Measurements from ENCODE around the gene TMEM234. TPM values are rescaled to one million over a fixed set of nuclear protein-coding genes. Genes with fewer than 3 reads are reported as not detected.

TMEM234 gene
- total RNA-seq = 12.8 and 17.8 TPM in 2 replicates

GRCh38 chr1:32221980-32222755 is at the start of gene TMEM234, which contains the start of gene EIF3I:
TMEM234 (minus strand) TSS chr1:32222353; CDS start chr1:32222322, 31 bp downstream.
EIF3I (plus strand) TSS chr1:32222407; CDS start chr1:32222442, 35 bp downstream.

GRCh38 chr1:32250893-32251716 is 29.0 kb upstream of the TMEM234 start, which contains the start of gene LCK:
LCK (plus strand) TSS chr1:32251265; CDS start chr1:32274330, 23,065 bp downstream.

GRCh38 chr1:32246888-32247273 is 24.7 kb upstream of the TMEM234 start, which contains the start of gene FAM167B:
FAM167B (plus strand) TSS chr1:32247222; CDS start chr1:32247422, 200 bp downstream.

GRCh38 chr1:32208891-32209328 is 13.2 kb downstream of the TMEM234 start, which contains the start of gene DCDC2B:
DCDC2B (plus strand) TSS chr1:32209089; CDS start chr1:32209094, 5 bp downstream.

GRCh38 chr1:32205401-32206370 is 16.5 kb downstream of the TMEM234 start, which contains the start of gene IQCC:
IQCC (plus strand) TSS chr1:32205671; CDS start chr1:32205682, 11 bp downstream.

GRCh38 chr1:32200226-32201010 is 21.7 kb downstream of the TMEM234 start, which contains the start of gene CCDC28B:
CCDC28B (plus strand) TSS chr1:32200595; CDS start chr1:32201936, 1,341 bp downstream.

GRCh38 chr1:32179443-32180185 is 42.5 kb downstream of the TMEM234 start, which contains the start of gene TXLNA:
TXLNA (plus strand) TSS chr1:32179675; CDS start chr1:32180346, 671 bp downstream.

Other genes starting within 250 kb of the TMEM234 start
- gene KHDRBS1, start 208.5 kb downstream of the TMEM234 start, total RNA-seq = 116 and 124 TPM in 2 replicates
- gene TMEM39B, start 149.4 kb downstream of the TMEM234 start, total RNA-seq = 8.8 and 9.0 TPM in 2 replicates
- gene KPNA6, start 114.3 kb downstream of the TMEM234 start, total RNA-seq = 35.7 and 36.3 TPM in 2 replicates
- gene TXLNA, start 42.7 kb downstream of the TMEM234 start, total RNA-seq = 49.0 and 53.6 TPM in 2 replicates
- 10.1 and 20.3 TPM in 2 replicates for gene CCDC28B, start 21.8 kb downstream of the TMEM234 start, total RNA-seq
- gene IQCC, start 16.7 kb downstream of the TMEM234 start, total RNA-seq = 1.0 and 3.6 TPM in 2 replicates
- gene DCDC2B, start 13.3 kb downstream of the TMEM234 start, total RNA-seq = not detected in 2 replicates
- 242 and 347 TPM in 2 replicates for gene EIF3I, start 54 bp upstream of the TMEM234 start, total RNA-seq
- 0.33 and 0.63 TPM in 2 replicates for gene FAM167B, start 24.9 kb upstream of the TMEM234 start, total RNA-seq
- gene LCK, start 28.9 kb upstream of the TMEM234 start, total RNA-seq = 0.25 and 0.33 TPM in 2 replicates
- 58.6 and 73.0 TPM in 2 replicates for gene HDAC1, start 69.7 kb upstream of the TMEM234 start, total RNA-seq
- 154 and 160 TPM in 2 replicates for gene MARCKSL1, start 113.9 kb upstream of the TMEM234 start, total RNA-seq
- 1.3 and 4.2 TPM in 2 replicates for gene FAM229A, start 140.1 kb upstream of the TMEM234 start, total RNA-seq
- 0.16 and 1.3 TPM in 2 replicates for gene TSSK3, start 140.2 kb upstream of the TMEM234 start, total RNA-seq
- 48.7 and 53.0 TPM in 2 replicates for gene BSDC1, start 172.1 kb upstream of the TMEM234 start, total RNA-seq
- under 0.01 TPM in 1 of 2 replicates, not detected in the other for gene ZBTB8B, start 242.7 kb upstream of the TMEM234 start, total RNA-seq